Measurements from ENCODE around the gene MLC1.

DNA sequence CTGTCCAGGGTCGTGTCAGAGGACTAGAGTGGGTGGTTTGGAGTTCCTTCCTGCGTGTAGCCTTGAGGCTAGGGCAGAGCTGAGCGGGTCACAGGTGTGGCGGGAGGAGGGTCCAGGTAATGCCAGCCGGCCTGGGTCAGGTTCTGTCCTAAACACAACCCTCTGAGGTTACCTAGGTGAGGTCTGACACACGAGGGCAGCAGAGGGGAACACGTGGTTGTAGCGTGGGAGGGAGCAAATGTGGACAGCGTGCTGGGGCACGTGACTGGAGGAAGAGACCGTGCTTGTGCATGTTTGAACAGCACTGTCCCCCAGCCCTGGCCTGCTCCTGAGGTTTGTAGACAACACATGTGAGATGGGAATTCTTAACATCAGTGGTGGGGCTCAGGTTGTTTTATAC, 17.7 kb upstream of the MLC1 start:
- no peak for TF ChIP-seq CTCF (IDR thresholded peaks at IDR 0.05)
- no peak for TF ChIP-seq POLR2A (IDR thresholded peaks at IDR 0.05)
